Heart left ventricle (tissue), 16 donors: ENCODE results near the gene GATA2. TPM values are rescaled to one million over a fixed set of nuclear protein-coding genes. Genes with fewer than 3 reads are reported as not detected.

ENCODE experiments used
- ATAC-seq, 4 donors: fragments of 200-7000 bp; cut with Tn5 transposase; one replicate each; pipeline ENCODE4 v1.9.1; 2020 to 2022; ENCODE audit warnings: moderate library complexity in 4 of 4, mild to moderate bottlenecking in 3 of 4, moderate number of reproducible peaks in 1 of 4
- DNase-seq, 5 donors: peaks; one replicate each; pipeline ENCODE4 v3.0.0-alpha.2; 2020
- H3K27ac ChIP-seq, 12 donors: fragments of 200-600 bp; sonication (generic) in 4 of 12; one replicate each; pipeline versions ENCODE4 v1.5.0 to v1.8.0; 2016 to 2022; ENCODE audit warnings: mild to moderate bottlenecking in 2 of 12
- H3K27me3 ChIP-seq, 9 donors: fragments of 200-600 bp; sonication (generic) in 2 of 9; one replicate each; pipeline versions ENCODE4 v1.5.1 to v1.8.0; 2016 to 2022; ENCODE audit warnings: mild to moderate bottlenecking in 3 of 9
- H3K36me3 ChIP-seq, 9 donors: fragments of 200-600 bp; sonication (generic) in 2 of 9; one replicate each; pipeline versions ENCODE4 v1.5.0 to v1.8.0; 2018 to 2022; ENCODE audit warnings: mild to moderate bottlenecking in 2 of 9
- H3K4me1 ChIP-seq, 12 donors: fragments of 200-600 bp; sonication (generic) in 4 of 12; one replicate each; pipeline versions ENCODE4 v1.5.0 to v1.8.0; 2016 to 2022; ENCODE audit warnings: mild to moderate bottlenecking in 3 of 12
- H3K4me3 ChIP-seq, 12 donors: fragments of 200-600 bp; sonication (generic) in 4 of 12; one replicate each; pipeline versions ENCODE4 v1.5.0 to v1.8.0; 2017 to 2022; ENCODE audit warnings: mild to moderate bottlenecking in 9 of 12, moderate library complexity in 4 of 12
- H3K9me3 ChIP-seq, 12 donors: fragments of 200-600 bp; sonication (generic) in 4 of 12; one replicate each; pipeline versions ENCODE4 v1.5.0 to v1.8.0; 2016 to 2022; ENCODE audit warnings: mild to moderate bottlenecking in 1 of 12
- CTCF ChIP-seq, 12 donors: fragments of 200-600 bp; sonication (generic) in 4 of 12; IDR thresholded peaks; one replicate each; pipeline versions ENCODE4 v1.5.0 to v1.8.0; 2018 to 2022; ENCODE audit warnings: antibody characterized with exemption in 12 of 12, mild to moderate bottlenecking in 5 of 12
- POLR2A ChIP-seq, 2 donors: fragments of 450-650 bp; IDR thresholded peaks; one replicate each; pipeline ENCODE4 v1.6.1; 2017; ENCODE audit warnings: antibody characterized with exemption in 2 of 2, mild to moderate bottlenecking in 2 of 2, moderate library complexity in 2 of 2
- WGBS, 4 donors: extraction: QIAGEN DNeasy Blood & Tissue Kit in 2 of 4; methylation state at CpG; one replicate each; pipeline versions ENCODE4 v1.1.5 to v1.1.7; 2013 to 2018; 5-methylcytosine and 5-hydroxymethylcytosine counted together
- intact Hi-C, 10 donors: fragments of 100-400 bp; cut with DNase I; formaldehyde crosslinking; loops; one replicate each; pipeline versions ENCODE4 v1.11.1 to v1.14.2; 2022
- polyA plus RNA-seq, 2 donors: library from polyadenylated mRNA; stranded (reverse); fragments of 200-250 nt; gene quantifications; one replicate each; pipeline ENCODE4 v1.2.3, GENCODE V29; 2013
- total RNA-seq, 9 donors: library from RNA; depleted of rRNA in 2 of 9; stranded (reverse); fragments of >200 nt in 2 of 9; fragmentation: NEBNext Ultra II Directional in 3 of 9; extraction: Animal tissue kit (Norgen Biotek cat#: 25700) in 3 of 9; gene quantifications; one replicate each; pipeline versions ENCODE4 v1.1.0 to v1.2.4, GENCODE V29; 2016 to 2023
- donor health status: ischemic (EF 13 %, LVEDD 7.1; RV severe dilation, severe dysfunction).
- donor health status: healthy with polysubstance abuse.
- donor health status: DM: no; HTN: yes; CAD: no.
- donor health status: DM: no; HTN: no; CAD: no.
- donor health status: ischemic (EF 25% LVEDD 6.9; RV normal size, moderate dysfunction).
- donor health status: ischemic (EF 25% LVEDD 5.7; RV mildly dilated, moderate dysfunction).
- donor health status: healthy.
- donor health status: DM: yes; HTN: yes; CAD: no.
- donor health status: ischemic (EF 35%, LVEDD 5.7; RV mildly dilated, moderate dysfunction).
- donor health status: nonischemic (EF 11% LVEDD 7.7; RV severe dilation, severe dysfunction).
- donor health status: DM: yes; HTN: yes; CAD: no.
- donor health status: PGD.
- donor health status: ischemic (EF 29% LVEDD 5.4; RV normal size, mild dysfunction).
- donor health status: nonischemic (EF 23%, LVEDD 6.1; RV moderate dilation, normal function).

GATA2 gene
- total and polyA plus RNA-seq, 11 donors = 6.0 to 30.7 (median 12.8) TPM

GRCh38 chr3:128472449-128473179 lies 20.4 kb downstream of the GATA2 start:
- intact Hi-C loops = no loop called here
- Histone ChIP-seq H3K4me1 (no peaks in the 10 kb centered on the region), H3K4me3 (no peak overlapping the region), H3K27ac (no peak overlapping the region), H3K27me3 (peaks cover 0 to 26% (median 0%) of the 10 kb centered on the region in 9 donors), H3K9me3 (no peaks in the 10 kb centered on the region), H3K36me3 (no peaks in the 10 kb centered on the region)
- no peak for DNase-seq
- TF ChIP-seq CTCF (IDR thresholded peaks at IDR 0.05) (no peak), POLR2A (IDR thresholded peaks at IDR 0.05) (no peak)
- ATAC-seq = no peak
- 77 to 94% (median 81%) methylated on average over 6 to 13 of the region's 13 CpGs for WGBS, 4 donors

- Histone ChIP-seq H3K4me3 (no peak overlapping the region), H3K27ac (no peak overlapping the region), H3K4me1 (no peaks in the 10 kb centered on the region), H3K36me3 (no peaks in the 10 kb centered on the region), H3K9me3 (no peaks in the 10 kb centered on the region), H3K27me3 (peaks cover 0 to 25% (median 0%) of the 10 kb centered on the region in 9 donors)
- intact Hi-C loops = no loop called here
- ATAC-seq (no peak), DNase-seq (no peak)
- 81 to 90% (median 87%) methylated on average over 3 of the region's 3 CpGs for WGBS, 4 donors
- TF ChIP-seq CTCF (IDR thresholded peaks at IDR 0.05) (no peak), POLR2A (IDR thresholded peaks at IDR 0.05) (no peak)
These were observed 21.3 kb downstream of the GATA2 start for GRCh38 chr3:128471720-128472119.

- WGBS, 4 donors = 80 to 91% (median 84%) methylated on average over 2 of the region's 2 CpGs
- DNase-seq (no peak), ATAC-seq (no peak)
- intact Hi-C loops = no loop called here
- Histone ChIP-seq H3K27ac (no peak overlapping the region), H3K4me1 (no peaks in the 10 kb centered on the region), H3K36me3 (no peaks in the 10 kb centered on the region), H3K9me3 (no peaks in the 10 kb centered on the region), H3K27me3 (peaks cover 0 to 26% (median 0%) of the 10 kb centered on the region in 9 donors), H3K4me3 (no peak overlapping the region)
- no peak for TF ChIP-seq POLR2A (IDR thresholded peaks at IDR 0.05)
- no peak for TF ChIP-seq CTCF (IDR thresholded peaks at IDR 0.05)
These were observed 21.9 kb downstream of the GATA2 start for GRCh38 chr3:128471110-128471509.

- ATAC-seq = no peak
- intact Hi-C loops = no loop called here
- no peaks in the 10 kb centered on the region for H3K9me3 ChIP-seq
- no peak overlapping the region for H3K4me3 ChIP-seq
- no peaks in the 10 kb centered on the region for H3K36me3 ChIP-seq
- H3K27me3 ChIP-seq = peaks cover 0 to 32% (median 0%) of the 10 kb centered on the region in 9 donors
- no peak overlapping the region for H3K27ac ChIP-seq
- no peaks in the 10 kb centered on the region for H3K4me1 ChIP-seq
- TF ChIP-seq CTCF (IDR thresholded peaks at IDR 0.05) (no peak), POLR2A (IDR thresholded peaks at IDR 0.05) (no peak)
- no peak for DNase-seq
- 72 to 85% (median 79%) methylated on average over 11 to 13 of the region's 13 CpGs for WGBS, 4 donors
These were observed 22.7 kb downstream of the GATA2 start for GRCh38 chr3:128470134-128470899.
